ENCODE results near the gene TRPV4. TPM values are rescaled to one million over a fixed set of nuclear protein-coding genes. Genes with fewer than 3 reads are reported as not detected.

Gene TRPV4
- total and polyA plus RNA-seq, 7 experiments from 2014 or later = 0.81 TPM; not detected in 6

DNA sequence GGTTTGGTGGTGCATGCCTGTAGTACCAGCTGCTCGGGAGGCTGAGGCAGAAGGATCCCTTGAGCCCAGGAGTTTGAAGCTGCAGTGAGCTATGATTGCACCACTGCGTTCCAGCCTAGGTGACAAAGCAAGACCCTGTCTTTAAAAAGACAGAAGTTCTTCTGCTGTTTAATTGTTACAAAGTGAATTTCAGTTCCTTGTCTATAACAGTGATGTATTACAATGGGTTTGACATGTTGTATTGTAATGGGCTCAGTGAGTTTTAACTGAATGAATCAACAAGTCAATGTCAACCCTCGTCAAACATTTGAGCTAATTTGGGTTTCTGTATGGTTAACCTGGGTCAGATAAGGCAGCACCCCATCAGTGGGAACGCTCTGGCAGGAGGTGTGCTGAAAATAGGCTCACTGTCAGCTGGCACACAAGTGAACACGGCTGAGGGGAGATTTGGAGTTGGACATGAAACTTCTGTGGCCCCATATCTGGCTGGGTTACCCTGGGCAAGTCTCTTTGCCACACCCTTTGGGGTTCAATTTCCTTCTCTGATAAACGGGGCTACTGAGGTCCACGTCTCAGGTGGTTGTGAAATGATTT, 14.0 kb upstream of the TRPV4 start:
- Mint-ChIP-seq H3K9me3 (no peaks in the 10 kb centered on the region), H3K36me3 (peaks cover 0 to 5% (median 0%) of the 10 kb centered on the region in 5 donors), H3K27me3 (no peaks in the 10 kb centered on the region), H3K4me3 (no peak overlapping the region), H3K27ac (peak overlapping the region in 1 of 9 donors; percentile 37), H3K4me1 (peaks cover 0 to 10% (median 0%) of the 10 kb centered on the region in 7 donors)
- no peaks in the 10 kb centered on the region for H3K27me3 ChIP-seq (ENCODE audit: control insufficient read depth in 2 of 2, insufficient read depth in 2 of 2, low read length in 2 of 2)
- ChIA-PET POLR2A (interaction anchor here (0.6 kb wide), 2 partner anchors 8 to 53 kb away, joined by 3 read pairs; partner anchors contain the start of gene TCHP), CTCF (interaction anchor here (0.7 to 1.3 kb wide), 3 partner anchors 167 to 957 kb away, joined by 3 to 6 read pairs (median 4); no protein-coding TSS in a partner anchor)
- ATAC-seq = peak; percentile 55
- no peaks in the 10 kb centered on the region for H3K9me3 ChIP-seq (ENCODE audit: control insufficient read depth in 2 of 3, low read length in 3 of 3)
- no peak for DNase-seq
- H3K4me1 ChIP-seq (ENCODE audit: control insufficient read depth in 2 of 2, insufficient read depth in 2 of 2, low read length in 2 of 2) = no peaks in the 10 kb centered on the region
- H3K36me3 ChIP-seq (ENCODE audit: control insufficient read depth in 2 of 3, insufficient read depth in 3 of 3, low read length in 3 of 3) = peaks cover 0 to 5% (median 0%) of the 10 kb centered on the region in 3 experiments
- no peak overlapping the region for H3K27ac ChIP-seq (ENCODE audit: low read depth, low read length)
- intact Hi-C loops (cut with micrococcal nuclease) = no loop called here
- no peak overlapping the region for H3K4me3 ChIP-seq (ENCODE audit: low read length)

DNA sequence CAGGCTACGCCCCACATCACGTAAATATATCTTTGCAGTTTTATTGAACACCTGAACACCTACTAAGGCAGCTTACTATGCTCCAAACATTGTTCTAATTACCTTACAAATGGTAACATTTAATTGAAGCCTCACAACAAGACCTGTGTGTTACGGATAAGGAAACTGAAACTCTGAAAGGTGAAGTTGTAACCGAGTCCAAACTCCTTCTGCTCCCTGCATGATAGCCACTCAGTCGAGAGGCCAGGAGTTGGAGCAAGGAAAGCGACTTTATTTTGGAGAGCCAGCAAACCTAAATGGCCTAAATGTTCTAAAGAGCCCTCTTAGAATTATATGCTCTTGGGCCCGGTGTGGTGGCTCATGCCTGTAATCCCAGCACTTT, 12.6 kb upstream of the TRPV4 start:
- Histone ChIP-seq H3K4me1 (ENCODE audit: control insufficient read depth in 2 of 2, insufficient read depth in 2 of 2, low read length in 2 of 2) (no peaks in the 10 kb centered on the region), H3K27ac (ENCODE audit: low read depth, low read length) (no peak overlapping the region), H3K27me3 (ENCODE audit: control insufficient read depth in 2 of 2, insufficient read depth in 2 of 2, low read length in 2 of 2) (no peaks in the 10 kb centered on the region), H3K4me3 (ENCODE audit: low read length) (no peak overlapping the region), H3K9me3 (ENCODE audit: control insufficient read depth in 2 of 3, low read length in 3 of 3) (no peaks in the 10 kb centered on the region), H3K36me3 (ENCODE audit: control insufficient read depth in 2 of 3, insufficient read depth in 3 of 3, low read length in 3 of 3) (no peaks in the 10 kb centered on the region)
- Mint-ChIP-seq H3K4me3 (peak overlapping the region in 4 of 10 donors; percentile 32 to 70 (median 58)), H3K27ac (no peak overlapping the region), H3K36me3 (peaks cover 0 to under 1% (median 0%) of the 10 kb centered on the region in 5 donors), H3K27me3 (no peaks in the 10 kb centered on the region), H3K9me3 (no peaks in the 10 kb centered on the region), H3K4me1 (peaks cover 0 to 10% (median 0%) of the 10 kb centered on the region in 7 donors)
- ATAC-seq (no peak), DNase-seq (no peak)
- ChIA-PET CTCF (interaction anchor here (0.7 to 2.0 kb wide), 14 partner anchors 8 to 413 kb away, joined by 3 to 14 read pairs (median 4); no protein-coding TSS in a partner anchor), POLR2A (interaction anchor here (0.8 kb wide), 1 partner anchor 35 kb away, joined by 4 read pairs; no protein-coding TSS in a partner anchor)
- intact Hi-C loops (cut with micrococcal nuclease) = loop anchor here (1.0 to 2.0 kb wide), 3 partner anchors 35 to 249 kb away; partner anchors contain the start of gene GLTP (in 2 of the 2)

- ATAC-seq (peak; percentile 97), DNase-seq (peak; percentile 65 to 97 (median 80))
- peaks cover 0 to 10% (median 0%) of the 10 kb centered on the region in 7 donors for H3K4me1 Mint-ChIP-seq
- H3K27ac ChIP-seq (ENCODE audit: low read depth, low read length) = no peak overlapping the region
- intact Hi-C loops (cut with micrococcal nuclease) = loop anchor here (1.0 to 2.0 kb wide), 3 partner anchors 36 to 248 kb away; partner anchors contain the start of gene GLTP (in 2 of the 2)
- H3K9me3 ChIP-seq (ENCODE audit: control insufficient read depth in 2 of 3, low read length in 3 of 3) = no peaks in the 10 kb centered on the region
- H3K36me3 ChIP-seq (ENCODE audit: control insufficient read depth in 2 of 3, insufficient read depth in 3 of 3, low read length in 3 of 3) = no peaks in the 10 kb centered on the region
- H3K4me3 Mint-ChIP-seq = peak overlapping the region in 5 of 10 donors; percentile 32 to 70 (median 51)
- no peak overlapping the region for H3K4me3 ChIP-seq (ENCODE audit: low read length)
- H3K36me3 Mint-ChIP-seq = no peaks in the 10 kb centered on the region
- ChIA-PET CTCF (interaction anchor here (0.6 to 2.0 kb wide), 18 partner anchors 9 to 412 kb away, joined by 3 to 14 read pairs (median 4); no protein-coding TSS in a partner anchor), POLR2A (interaction anchor here (0.6 to 0.8 kb wide), 2 partner anchors 36 to 235 kb away, joined by 3 to 4 read pairs; no protein-coding TSS in a partner anchor)
- no peak overlapping the region for H3K27ac Mint-ChIP-seq
- no peaks in the 10 kb centered on the region for H3K27me3 Mint-ChIP-seq
- H3K9me3 Mint-ChIP-seq = no peaks in the 10 kb centered on the region
- no peaks in the 10 kb centered on the region for H3K27me3 ChIP-seq (ENCODE audit: control insufficient read depth in 2 of 2, insufficient read depth in 2 of 2, low read length in 2 of 2)
- H3K4me1 ChIP-seq (ENCODE audit: control insufficient read depth in 2 of 2, insufficient read depth in 2 of 2, low read length in 2 of 2) = no peaks in the 10 kb centered on the region
Observed at GRCh38 chr12:109844983-109845823, 12.0 kb upstream of the TRPV4 start.

GRCh38 chr12:109844091-109844490, 10.9 kb upstream of the TRPV4 start:
- Mint-ChIP-seq H3K36me3 (no peaks in the 10 kb centered on the region), H3K4me3 (peak overlapping the region in 1 of 10 donors; percentile 17), H3K27me3 (peaks cover 0 to 3% (median 0%) of the 10 kb centered on the region in 5 donors), H3K4me1 (peaks cover 0 to 11% (median 5%) of the 10 kb centered on the region in 7 donors), H3K9me3 (no peaks in the 10 kb centered on the region), H3K27ac (no peak overlapping the region)
- ChIA-PET CTCF (interaction anchor here (0.6 to 2.0 kb wide), 5 partner anchors 9 to 608 kb away, joined by 3 to 8 read pairs (median 3); no protein-coding TSS in a partner anchor), POLR2A (no interaction called here)
- H3K4me1 ChIP-seq (ENCODE audit: control insufficient read depth in 2 of 2, insufficient read depth in 2 of 2, low read length in 2 of 2) = no peaks in the 10 kb centered on the region
- ATAC-seq (no peak), DNase-seq (no peak)
- H3K27ac ChIP-seq (ENCODE audit: low read depth, low read length) = no peak overlapping the region
- no peaks in the 10 kb centered on the region for H3K36me3 ChIP-seq (ENCODE audit: control insufficient read depth in 2 of 3, insufficient read depth in 3 of 3, low read length in 3 of 3)
- no peaks in the 10 kb centered on the region for H3K27me3 ChIP-seq (ENCODE audit: control insufficient read depth in 2 of 2, insufficient read depth in 2 of 2, low read length in 2 of 2)
- H3K4me3 ChIP-seq (ENCODE audit: low read length) = no peak overlapping the region
- no peaks in the 10 kb centered on the region for H3K9me3 ChIP-seq (ENCODE audit: control insufficient read depth in 2 of 3, low read length in 3 of 3)
- intact Hi-C loops (cut with micrococcal nuclease) = loop anchor here (2.0 kb wide), 1 partner anchor 37 kb away; the partner anchor contains the start of gene GLTP (in 2 of the 2)

DNA sequence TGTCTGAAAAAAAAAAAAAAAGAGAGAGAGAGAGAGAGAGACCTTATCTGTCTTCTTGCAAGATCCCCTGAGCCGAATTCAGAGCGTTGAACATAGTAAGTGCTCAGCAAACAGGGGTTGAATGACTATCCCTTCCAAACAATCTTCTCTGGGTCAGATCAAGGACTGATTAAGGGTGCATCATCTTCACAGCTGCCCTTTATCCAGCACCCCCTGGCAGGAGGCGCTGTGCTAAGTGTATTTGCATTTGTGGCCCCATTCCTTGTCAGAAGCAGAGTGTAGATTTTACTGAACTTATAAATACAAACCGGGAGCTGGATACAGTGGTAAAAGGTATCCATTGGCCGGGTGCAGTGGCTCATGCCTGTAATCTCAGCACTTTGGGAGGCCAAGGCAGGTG, 8.8 kb upstream of the TRPV4 start:
- intact Hi-C loops (cut with micrococcal nuclease) = no loop called here
- no peaks in the 10 kb centered on the region for H3K9me3 ChIP-seq (ENCODE audit: control insufficient read depth in 2 of 3, low read length in 3 of 3)
- no peaks in the 10 kb centered on the region for H3K36me3 ChIP-seq (ENCODE audit: control insufficient read depth in 2 of 3, insufficient read depth in 3 of 3, low read length in 3 of 3)
- ChIA-PET CTCF (interaction anchor here (1.0 kb wide), 1 partner anchor 37 kb away, joined by 3 read pairs; no protein-coding TSS in a partner anchor), POLR2A (no interaction called here)
- ATAC-seq = no peak
- H3K27me3 ChIP-seq (ENCODE audit: control insufficient read depth in 2 of 2, insufficient read depth in 2 of 2, low read length in 2 of 2) = no peaks in the 10 kb centered on the region
- H3K4me3 Mint-ChIP-seq = no peak overlapping the region
- no peak overlapping the region for H3K4me3 ChIP-seq (ENCODE audit: low read length)
- peaks cover 0 to 5% (median 0%) of the 10 kb centered on the region in 5 donors for H3K27me3 Mint-ChIP-seq
- H3K27ac ChIP-seq (ENCODE audit: low read depth, low read length) = no peak overlapping the region
- no peaks in the 10 kb centered on the region for H3K36me3 Mint-ChIP-seq
- H3K4me1 Mint-ChIP-seq = peaks cover 0 to 13% (median 7%) of the 10 kb centered on the region in 7 donors
- H3K9me3 Mint-ChIP-seq = no peaks in the 10 kb centered on the region
- H3K4me1 ChIP-seq (ENCODE audit: control insufficient read depth in 2 of 2, insufficient read depth in 2 of 2, low read length in 2 of 2) = no peaks in the 10 kb centered on the region
- H3K27ac Mint-ChIP-seq = no peak overlapping the region
- DNase-seq = no peak

- no peaks in the 10 kb centered on the region for H3K36me3 ChIP-seq (ENCODE audit: control insufficient read depth in 2 of 3, insufficient read depth in 3 of 3, low read length in 3 of 3)
- ChIA-PET CTCF (no interaction called here), POLR2A (no interaction called here)
- H3K27ac ChIP-seq (ENCODE audit: low read depth, low read length) = no peak overlapping the region
- H3K9me3 ChIP-seq (ENCODE audit: control insufficient read depth in 2 of 3, low read length in 3 of 3) = no peaks in the 10 kb centered on the region
- Mint-ChIP-seq H3K4me1 (peaks cover 0 to 13% (median 7%) of the 10 kb centered on the region in 7 donors), H3K27me3 (peaks cover 0 to 5% (median 0%) of the 10 kb centered on the region in 5 donors), H3K9me3 (no peaks in the 10 kb centered on the region), H3K36me3 (no peaks in the 10 kb centered on the region), H3K4me3 (no peak overlapping the region), H3K27ac (no peak overlapping the region)
- DNase-seq (no peak), ATAC-seq (no peak)
- H3K27me3 ChIP-seq (ENCODE audit: control insufficient read depth in 2 of 2, insufficient read depth in 2 of 2, low read length in 2 of 2) = no peaks in the 10 kb centered on the region
- no peak overlapping the region for H3K4me3 ChIP-seq (ENCODE audit: low read length)
- no peaks in the 10 kb centered on the region for H3K4me1 ChIP-seq (ENCODE audit: control insufficient read depth in 2 of 2, insufficient read depth in 2 of 2, low read length in 2 of 2)
- intact Hi-C loops (cut with micrococcal nuclease) = no loop called here
Observed at GRCh38 chr12:109841356-109841755, 8.2 kb upstream of the TRPV4 start.

Data from naive thymus-derived CD4-positive, alpha-beta T cell (primary cell).